Fibroblast of skin of back (primary cell): ENCODE data around the gene SLC25A48.

Source experiments
- DNase-seq: peaks from one replicate; pipeline ENCODE4 v3.0.0-alpha.2; 2013

Gene SLC25A48

GRCh38 chr5:135930949-135931295, 96.5 kb downstream of the SLC25A48 start:
- no peak for DNase-seq

- DNase-seq, result peak; percentile 37
Measured at GRCh38 chr5:135934939-135935338, 100.5 kb downstream of the SLC25A48 start.

GRCh38 chr5:135937245-135937911, 102.9 kb downstream of the SLC25A48 start:
- DNase-seq, result no peak
